HG03439 (cell line): ENCODE results near the gene WFIKKN1.

Experiments used
- ATAC-seq: cut with Tn5 transposase; IDR thresholded peaks from one replicate; pipeline ENCODE4 v1.9.1; 2021; ENCODE audit warnings: mild to moderate bottlenecking, moderate library complexity; ENCODE audit not compliant: unreplicated experiment

Gene WFIKKN1, protein sequence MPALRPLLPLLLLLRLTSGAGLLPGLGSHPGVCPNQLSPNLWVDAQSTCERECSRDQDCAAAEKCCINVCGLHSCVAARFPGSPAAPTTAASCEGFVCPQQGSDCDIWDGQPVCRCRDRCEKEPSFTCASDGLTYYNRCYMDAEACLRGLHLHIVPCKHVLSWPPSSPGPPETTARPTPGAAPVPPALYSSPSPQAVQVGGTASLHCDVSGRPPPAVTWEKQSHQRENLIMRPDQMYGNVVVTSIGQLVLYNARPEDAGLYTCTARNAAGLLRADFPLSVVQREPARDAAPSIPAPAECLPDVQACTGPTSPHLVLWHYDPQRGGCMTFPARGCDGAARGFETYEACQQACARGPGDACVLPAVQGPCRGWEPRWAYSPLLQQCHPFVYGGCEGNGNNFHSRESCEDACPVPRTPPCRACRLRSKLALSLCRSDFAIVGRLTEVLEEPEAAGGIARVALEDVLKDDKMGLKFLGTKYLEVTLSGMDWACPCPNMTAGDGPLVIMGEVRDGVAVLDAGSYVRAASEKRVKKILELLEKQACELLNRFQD

GRCh38 chr16:630815-631405 lies at the start of gene WFIKKN1:
WFIKKN1 (plus strand) TSS chr16:630985; CDS start chr16:631254, 269 bp downstream.
- no peak for ATAC-seq

GRCh38 chr16:582218-582613 lies 48.6 kb upstream of the WFIKKN1 start:
- ATAC-seq = no peak

DNA sequence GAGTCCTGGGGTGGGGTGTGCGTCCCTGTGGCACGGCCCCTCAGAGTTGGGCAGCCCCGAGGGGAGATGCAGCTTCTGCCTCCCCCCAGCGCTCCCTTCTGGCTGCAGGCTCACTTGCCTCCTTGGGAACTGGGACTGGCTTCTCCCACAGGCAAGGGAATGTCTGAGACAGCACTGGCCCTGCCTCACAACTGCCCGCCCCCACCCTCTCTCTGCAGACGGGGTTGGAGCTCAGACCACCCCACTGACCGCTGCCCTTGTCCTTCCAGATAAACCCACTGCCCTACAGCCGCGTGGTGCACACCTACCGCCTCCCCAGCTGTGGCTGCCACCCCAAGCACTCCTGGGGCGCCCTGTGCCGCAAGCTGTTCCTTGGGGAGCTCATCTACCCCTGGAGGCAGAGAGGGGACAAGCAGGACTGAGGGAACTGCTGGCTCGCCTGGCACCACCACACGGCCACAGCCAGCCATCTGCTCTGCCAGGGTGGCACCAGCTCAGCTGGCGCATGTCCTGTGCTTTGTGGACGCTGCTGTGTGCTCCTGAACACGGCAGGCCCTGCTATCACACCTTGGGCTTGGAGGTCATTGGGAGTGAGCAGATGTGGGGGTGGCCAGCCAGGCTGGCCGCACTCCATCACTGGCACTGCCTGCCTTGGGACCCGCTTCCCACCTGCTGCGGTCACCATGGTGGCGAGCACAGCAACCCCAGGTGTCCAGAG lies 48.0 kb upstream of the WFIKKN1 start:
- ATAC-seq = no peak

GRCh38 chr16:583470-583814 lies 47.3 kb upstream of the WFIKKN1 start:
- no peak for ATAC-seq

- ATAC-seq = no peak
Observed at GRCh38 chr16:583815-584591, 46.8 kb upstream of the WFIKKN1 start.

DNA sequence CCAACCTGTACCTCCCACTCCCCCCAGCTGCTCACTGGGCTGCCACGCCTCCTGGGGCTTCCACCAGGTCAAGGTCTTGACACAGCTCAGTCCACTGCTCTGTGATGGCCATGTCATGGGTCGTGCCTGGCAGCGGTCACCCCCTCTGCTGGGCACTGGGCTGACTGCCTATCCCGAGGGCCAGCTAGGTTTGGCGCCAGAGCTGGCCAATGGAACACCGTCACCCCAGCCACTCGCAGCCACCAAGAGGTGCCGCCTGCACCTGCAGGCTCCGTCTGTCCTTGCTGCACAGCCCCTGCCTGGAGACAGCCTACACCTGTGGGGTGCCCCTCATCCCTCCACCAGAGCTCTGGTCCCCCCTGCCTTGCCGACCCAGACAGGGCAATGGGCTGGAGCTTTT lies 45.4 kb upstream of the WFIKKN1 start:
- no peak for ATAC-seq

GRCh38 chr16:586047-586644 lies 44.6 kb upstream of the WFIKKN1 start:
- no peak for ATAC-seq

GRCh38 chr16:586645-587590 lies 43.9 kb upstream of the WFIKKN1 start:
- ATAC-seq = no peak

- ATAC-seq = no peak
Observed at GRCh38 chr16:588639-588888, 42.2 kb upstream of the WFIKKN1 start.

DNA sequence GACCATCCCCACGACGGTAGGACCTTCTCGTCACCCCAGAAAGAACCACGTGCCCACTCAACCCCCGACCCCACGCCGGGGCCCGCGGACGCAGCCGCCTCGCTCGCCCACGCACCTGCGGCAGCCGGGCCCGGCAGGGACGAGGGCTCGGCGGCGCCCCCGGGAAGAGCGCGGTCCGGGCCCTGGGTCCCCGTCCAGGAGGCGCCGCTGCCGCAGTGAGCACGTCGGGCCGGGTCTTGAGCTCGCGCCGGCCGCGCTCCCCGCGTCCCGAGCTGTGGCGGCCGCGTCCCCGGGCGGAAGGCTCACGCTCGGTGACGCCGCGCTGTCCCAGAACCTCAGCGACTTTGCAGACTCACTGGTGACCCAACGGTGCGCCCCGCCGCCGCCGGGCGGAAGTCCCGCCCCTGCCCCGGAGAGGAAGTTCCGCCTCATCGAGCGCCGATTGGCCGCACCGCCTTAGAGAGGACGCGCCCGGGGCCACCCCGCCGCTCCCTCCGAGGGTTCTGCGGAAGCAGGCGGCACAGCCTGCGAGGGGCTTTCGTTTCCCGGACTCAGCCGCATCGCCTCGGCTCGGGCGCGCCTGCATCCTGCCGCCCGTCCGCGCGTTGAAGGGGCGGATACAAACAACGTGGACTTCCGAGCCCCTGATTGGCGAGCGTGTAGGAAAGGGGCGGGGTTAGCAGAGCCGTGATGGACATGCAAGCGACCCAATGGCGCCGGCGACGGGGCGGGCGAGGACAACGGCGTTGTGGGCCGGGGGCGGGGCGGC lies 41.7 kb upstream of the WFIKKN1 start:
- peak; percentile 77 for ATAC-seq

- ATAC-seq = peak; percentile 63
Observed at GRCh38 chr16:589658-590187, 41.1 kb upstream of the WFIKKN1 start, which contains the start of gene RAB40C. RAB40C (plus strand) TSS chr16:590066; CDS start chr16:590292, 226 bp downstream.

- no peak for ATAC-seq
Observed at GRCh38 chr16:590188-590814, 40.5 kb upstream of the WFIKKN1 start.

DNA sequence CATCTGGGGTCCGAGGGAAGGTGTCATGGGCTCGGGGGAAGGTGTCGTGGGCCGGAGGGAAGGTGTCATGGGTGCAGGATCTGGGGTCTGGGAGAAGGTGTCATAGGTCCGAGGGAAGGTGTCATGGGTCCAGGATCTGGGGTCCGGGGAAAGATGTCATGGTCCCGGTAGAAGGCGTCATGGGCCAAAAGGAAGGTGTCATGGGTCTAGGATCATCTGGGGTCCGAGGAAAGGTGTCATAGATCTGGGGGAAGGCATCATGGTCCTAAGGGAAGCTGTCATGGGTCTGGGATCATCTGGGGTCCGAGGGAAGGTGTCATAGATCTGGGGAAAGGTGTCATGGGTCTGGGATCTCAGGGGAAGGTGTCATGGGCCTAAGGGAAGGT lies 40.0 kb upstream of the WFIKKN1 start:
- ATAC-seq = no peak

DNA sequence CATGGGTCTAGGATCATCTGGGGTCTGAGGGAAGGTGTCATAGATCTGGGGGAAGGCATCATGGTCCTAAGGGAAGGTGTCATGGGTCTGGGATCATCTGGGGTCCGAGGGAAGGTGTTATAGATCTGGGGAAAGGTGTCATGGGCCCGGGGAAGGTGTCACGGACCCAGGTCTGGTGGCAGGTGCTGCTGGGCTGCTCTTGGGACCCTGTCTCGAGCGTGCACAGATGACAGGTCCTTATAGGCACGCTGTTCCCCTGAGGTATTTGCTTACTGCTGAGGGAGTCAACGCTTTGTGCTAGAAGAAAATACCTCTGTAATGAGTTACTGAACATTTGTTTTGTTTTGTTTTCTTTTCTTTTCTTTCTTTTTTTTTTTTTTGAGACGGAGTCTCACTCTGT lies 39.6 kb upstream of the WFIKKN1 start:
- ATAC-seq = no peak

DNA sequence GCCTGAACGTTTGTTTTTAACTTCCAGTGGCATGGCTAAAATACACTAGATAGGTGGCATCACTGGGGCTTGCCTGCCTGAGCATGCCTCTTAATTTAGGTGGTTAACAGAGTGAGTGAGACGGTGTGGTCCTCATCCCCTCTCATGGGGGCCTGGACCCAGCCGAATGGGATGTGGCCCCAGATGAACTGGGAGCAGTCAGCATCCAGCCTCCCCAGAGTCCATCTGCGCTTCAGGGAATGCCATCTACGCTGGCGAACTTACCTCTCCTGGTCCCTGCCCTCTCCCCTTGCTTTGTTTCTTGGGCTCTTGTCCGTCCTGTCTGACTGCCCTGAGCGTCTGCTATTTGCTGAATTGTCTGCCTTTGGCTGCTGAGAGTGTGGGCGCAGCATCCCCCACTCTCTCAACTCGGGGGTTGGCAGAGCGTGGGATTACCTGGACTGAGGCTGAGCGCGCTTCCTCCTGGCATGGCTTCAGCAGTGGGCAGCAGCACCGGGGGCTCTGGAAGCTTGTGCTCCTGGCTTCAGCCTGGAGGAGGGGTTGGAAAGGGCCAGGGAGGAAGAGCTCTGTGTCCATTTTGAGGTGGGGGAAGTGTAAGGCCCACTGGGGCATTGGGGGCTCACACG lies 38.8 kb upstream of the WFIKKN1 start:
- no peak for ATAC-seq

DNA sequence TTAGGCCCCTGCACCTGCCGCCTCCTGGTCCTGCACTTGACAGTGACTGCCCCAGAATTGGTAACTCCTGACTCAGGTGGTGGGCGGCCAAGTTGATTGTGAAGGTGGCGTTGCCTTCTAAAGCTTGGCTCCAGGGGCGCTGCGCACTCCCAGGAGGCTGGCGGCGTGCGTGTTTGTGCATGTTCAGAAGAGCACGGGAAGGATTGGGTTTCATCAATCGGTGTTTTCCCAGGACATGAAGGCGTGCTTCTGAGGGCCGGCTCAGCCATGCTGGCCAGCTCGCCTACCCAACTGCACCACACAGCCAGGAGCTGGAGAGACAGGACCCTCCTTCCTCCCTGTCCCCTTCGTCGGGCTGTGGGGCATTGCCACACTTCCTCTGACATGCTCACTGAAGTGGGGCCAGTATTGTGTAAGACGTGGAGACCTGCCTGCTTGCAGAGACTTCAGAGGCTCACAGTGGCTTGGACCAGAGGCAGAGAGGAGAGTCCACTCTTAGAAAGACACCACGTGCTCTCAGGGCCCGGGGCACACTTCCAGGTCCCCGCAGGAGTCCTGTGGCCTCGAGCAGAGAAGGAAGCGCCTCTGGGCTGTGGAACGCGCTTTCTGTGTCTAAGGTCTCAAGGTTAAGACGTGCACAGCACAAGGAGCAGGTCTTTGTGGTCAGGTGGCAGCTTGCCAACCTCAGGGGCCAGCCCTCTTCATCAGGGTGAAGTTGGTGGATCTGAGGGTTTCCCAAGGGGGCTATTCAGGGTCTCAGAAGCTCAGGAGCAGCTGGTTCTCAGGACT lies 38.1 kb upstream of the WFIKKN1 start:
- ATAC-seq = no peak

DNA sequence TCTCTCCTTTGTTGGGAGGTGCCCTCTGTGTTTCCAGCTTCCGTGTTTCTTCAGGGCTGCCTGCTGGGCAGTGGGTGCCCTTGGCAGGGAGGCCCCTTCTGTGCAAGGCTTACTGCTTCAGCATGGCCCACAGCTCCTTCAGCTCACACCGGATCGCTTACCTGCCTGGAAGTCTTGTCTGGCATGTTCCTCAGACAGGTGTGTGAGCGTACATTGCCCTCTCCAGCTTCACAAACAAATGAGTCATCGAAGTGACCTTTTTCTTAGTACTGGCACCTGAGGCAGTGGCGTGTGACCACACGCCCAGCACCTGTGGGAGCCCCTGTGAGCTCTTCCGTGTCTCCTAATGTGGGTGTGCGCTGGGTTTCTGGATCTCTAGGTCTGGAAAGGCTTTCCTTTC lies 37.4 kb upstream of the WFIKKN1 start:
- no peak for ATAC-seq
